Body of pancreas (tissue), 4 donors: ENCODE measurements around the gene IFT27. TPM values are rescaled to one million over a fixed set of nuclear protein-coding genes. Genes with fewer than 3 reads are reported as not detected.
A peak's percentile ranks its signal among the peaks of the same experiment; 100 is the strongest.

Experiments
- ATAC-seq: fragments of 150-250 bp; one replicate; pipeline ENCODE4 v1.9.1; 2016
- DNase-seq, 4 donors: peaks; one replicate each; pipeline ENCODE4 v3.0.0-alpha.2; 2019
- H3K27ac ChIP-seq, 4 donors: fragments of 200-600 bp; sonication (generic); 1 replicate in 3 of 4; 2 replicates in 1 of 4; pipeline versions ENCODE4 v1.5.1 to v1.6.1; 2016 to 2019; ENCODE audit warnings: mild to moderate bottlenecking in 1 of 4, mixed read lengths in 1 of 4, moderate library complexity in 1 of 4
- H3K27me3 ChIP-seq, 2 donors: fragments of 200-600 bp; sonication (generic); one replicate each; pipeline ENCODE4 v1.6.0; 2016; ENCODE audit warnings: mild to moderate bottlenecking in 1 of 2
- H3K36me3 ChIP-seq, 2 donors: fragments of 200-600 bp; sonication (generic); replicated peaks in 1 of 2; 2 replicates each; pipeline ENCODE4 v1.5.1; 2016; ENCODE audit warnings: low read depth in 2 of 2; ENCODE audit not compliant: insufficient read depth in 1 of 2
- H3K4me1 ChIP-seq: fragments of 200-600 bp; sonication (generic); one replicate; pipeline ENCODE4 v1.6.0; 2016
- H3K4me3 ChIP-seq, 2 donors: fragments of 200-600 bp; sonication (generic); 1 replicate in 1 of 2; 2 replicates in 1 of 2; pipeline ENCODE4 v1.5.1; 2016 to 2019
- H3K9me3 ChIP-seq, 3 donors: fragments of 200-600 bp; sonication (generic); 1 replicate in 2 of 3; 2 replicates in 1 of 3; pipeline ENCODE4 v1.5.1; 2016
- CTCF ChIP-seq, 7 experiments: fragments of 450-650 bp in 4 of 7; fragments of 200-600 bp in 3 of 7; sonication (generic) in 3 of 7; IDR thresholded peaks; one replicate each; pipeline ENCODE4 v1.5.1; 2016 to 2019; ENCODE audit warnings: antibody characterized with exemption in 7 of 7
- POLR2A ChIP-seq, 3 donors: fragments of 450-650 bp; IDR thresholded peaks; one replicate each; pipeline ENCODE4 v1.6.1; 2016; ENCODE audit warnings: antibody characterized with exemption in 3 of 3, mild to moderate bottlenecking in 2 of 3
- WGBS, 2 donors: methylation state at CpG; one replicate each; pipeline ENCODE4 v1.1.5; 2017; 5-methylcytosine and 5-hydroxymethylcytosine counted together
- intact Hi-C: fragments of 100-400 bp; cut with DNase I; formaldehyde crosslinking; loops from one replicate; pipeline ENCODE4 v1.15.1; 2023
- total RNA-seq, 2 donors: library from RNA; depleted of rRNA; stranded (reverse); fragments of >200 nt; gene quantifications; one replicate each; pipeline ENCODE4 v1.1.0, GENCODE V29; 2016

The IFT27 gene
- total RNA-seq, 2 donors from 2014 or later: 7.6 to 15.8 TPM

- TF ChIP-seq POLR2A (IDR thresholded peaks at IDR 0.05) (no peak), CTCF (IDR thresholded peaks at IDR 0.05) (no peak)
- H3K27me3 ChIP-seq: no peaks in the 10 kb centered on the region
- no peaks in the 10 kb centered on the region for H3K9me3 ChIP-seq
- H3K36me3 ChIP-seq: no peaks in the 10 kb centered on the region
- no peak for ATAC-seq
- peak in 1 of 4 donors; percentile 27 for DNase-seq
- H3K4me3 ChIP-seq: no peak overlapping the region
- intact Hi-C loops: no loop called here
- 93 to 94% methylated on average over 8 of the region's 8 CpGs for WGBS, 2 donors
- peaks cover 9% of the 10 kb centered on the region for H3K4me1 ChIP-seq
- H3K27ac ChIP-seq: no peak overlapping the region
These were observed 12.3 kb downstream of the IFT27 start for GRCh38 chr22:36763576-36763975.

GRCh38 chr22:36762687-36763260 is 13.1 kb downstream of the IFT27 start:
- H3K36me3 ChIP-seq: no peaks in the 10 kb centered on the region
- intact Hi-C loops: no loop called here
- H3K4me1 ChIP-seq: peaks cover 9% of the 10 kb centered on the region
- no peaks in the 10 kb centered on the region for H3K27me3 ChIP-seq
- ATAC-seq: no peak
- DNase-seq: no peak
- TF ChIP-seq CTCF (IDR thresholded peaks at IDR 0.05) (no peak), POLR2A (IDR thresholded peaks at IDR 0.05) (no peak)
- H3K9me3 ChIP-seq: no peaks in the 10 kb centered on the region
- WGBS, 2 donors: 76 to 96% methylated on average over 7 to 17 of the region's 17 CpGs
- H3K27ac ChIP-seq: no peak overlapping the region
- H3K4me3 ChIP-seq: no peak overlapping the region

DNA sequence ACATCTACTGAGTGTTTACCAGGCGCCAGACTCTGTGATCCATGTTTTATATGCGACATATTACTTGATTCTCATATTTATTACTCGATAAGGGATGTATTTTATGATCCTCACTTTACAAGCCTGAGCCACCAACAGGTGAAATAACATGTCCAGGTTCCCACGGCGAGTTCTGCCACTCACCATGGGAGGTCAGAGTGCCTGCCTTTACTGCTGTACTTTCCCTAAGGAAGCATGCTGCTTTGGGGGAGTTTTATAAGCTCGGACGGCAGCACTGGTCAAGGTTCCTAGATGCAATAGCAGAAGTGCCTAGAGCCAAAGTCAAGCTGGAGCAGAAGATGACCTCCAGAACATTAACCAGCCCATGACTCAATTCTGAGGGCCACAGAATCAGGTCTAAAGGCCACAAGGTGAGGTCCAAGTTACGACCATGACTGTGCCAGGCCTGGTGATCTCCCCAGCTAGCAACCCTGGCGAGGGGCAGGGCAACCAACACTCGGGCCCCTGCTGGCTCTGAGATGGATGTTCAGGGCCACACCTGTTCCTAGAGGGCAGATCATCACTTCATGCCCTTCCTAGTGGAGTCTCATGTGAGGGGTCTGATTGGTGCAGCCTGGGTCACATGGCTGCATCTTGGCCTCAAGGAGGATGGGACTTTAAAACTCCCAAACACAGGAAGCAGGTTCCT is 14.2 kb downstream of the IFT27 start:
- intact Hi-C loops: no loop called here
- Histone ChIP-seq H3K36me3 (no peaks in the 10 kb centered on the region), H3K4me1 (peaks cover 18% of the 10 kb centered on the region), H3K27me3 (no peaks in the 10 kb centered on the region), H3K27ac (no peak overlapping the region), H3K9me3 (no peaks in the 10 kb centered on the region), H3K4me3 (no peak overlapping the region)
- ATAC-seq (no peak), DNase-seq (peak in 3 of 4 donors; percentile 17 to 58 (median 49))
- WGBS, 2 donors: 47 to 51% methylated on average over 10 of the region's 10 CpGs
- TF ChIP-seq CTCF (IDR thresholded peaks at IDR 0.05) (no peak), POLR2A (IDR thresholded peaks at IDR 0.05) (no peak)

DNA sequence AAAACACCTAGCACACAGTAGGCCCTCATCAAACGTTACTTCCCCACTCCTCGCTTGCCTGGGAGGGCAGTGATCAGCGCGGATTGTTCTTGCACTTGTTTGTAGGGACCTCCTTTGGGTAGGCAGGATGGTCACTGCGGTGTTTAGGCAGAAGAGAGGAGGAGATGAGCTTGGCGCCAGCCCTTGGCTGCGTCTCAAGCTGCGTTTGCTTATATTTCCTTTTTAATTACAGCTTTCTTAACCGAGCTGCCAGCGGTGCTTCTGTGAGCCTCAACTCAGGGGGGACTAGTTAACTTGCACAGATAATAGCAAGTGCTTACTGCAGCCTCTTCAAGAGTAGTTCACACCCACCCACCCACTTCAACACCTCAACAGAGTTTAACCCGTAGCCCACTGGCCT is 15.1 kb downstream of the IFT27 start:
- no peaks in the 10 kb centered on the region for H3K36me3 ChIP-seq
- H3K9me3 ChIP-seq: no peaks in the 10 kb centered on the region
- H3K4me1 ChIP-seq: peaks cover 18% of the 10 kb centered on the region
- intact Hi-C loops: no loop called here
- no peak overlapping the region for H3K4me3 ChIP-seq
- TF ChIP-seq CTCF (IDR thresholded peaks at IDR 0.05) (no peak), POLR2A (IDR thresholded peaks at IDR 0.05) (no peak)
- H3K27ac ChIP-seq: no peak overlapping the region
- WGBS, 2 donors: 79 to 85% methylated on average over 11 of the region's 11 CpGs
- H3K27me3 ChIP-seq: no peaks in the 10 kb centered on the region
- ATAC-seq: no peak
- peak in 2 of 4 donors; percentile 2 to 3 for DNase-seq
